HepG2 (cell line): ENCODE data around the gene RPL11. TPM values are rescaled to one million over a fixed set of nuclear protein-coding genes. Genes with fewer than 3 reads are reported as not detected.

ENCODE experiments used
- ARID4A ChIP-seq: sonication (generic); formaldehyde crosslinking; IDR thresholded peaks from 2 replicates; pipeline ENCODE4 v1.5.0; 2020; ENCODE audit warnings: mild to moderate bottlenecking, missing genetic modification reagents, borderline replicate concordance
- EZH2 ChIP-seq: conservative IDR thresholded peaks from 2 replicates; pipeline ENCODE4 v1.6.1; 2012; ENCODE audit warnings: mild to moderate bottlenecking, low read depth, low read length, moderate library complexity
- NCOA5 ChIP-seq: sonication (generic); formaldehyde crosslinking; IDR thresholded peaks from 2 replicates; pipeline ENCODE4 v1.4.0; 2020; ENCODE audit warnings: missing genetic modification reagents
- NPAS2 ChIP-seq: sonication (generic); formaldehyde crosslinking; IDR thresholded peaks from 2 replicates; pipeline ENCODE4 v1.8.0; 2022; ENCODE audit warnings: mild to moderate bottlenecking, missing genetic modification reagents, borderline replicate concordance
- PAXIP1 ChIP-seq: sonication (generic); formaldehyde crosslinking; conservative IDR thresholded peaks from 2 replicates; pipeline ENCODE4 v1.4.0; 2020; ENCODE audit warnings: mild to moderate bottlenecking, missing genetic modification reagents, moderate library complexity
- PRDM4 ChIP-seq: sonication (generic); formaldehyde crosslinking; IDR thresholded peaks from 2 replicates; pipeline ENCODE4 v1.9.0; 2021; ENCODE audit warnings: missing genetic modification reagents, borderline replicate concordance
- RERE ChIP-seq: IDR thresholded peaks from 2 replicates; pipeline ENCODE4 v1.6.1; 2016; ENCODE audit warnings: low read depth, missing genetic modification reagents, missing compliant biosample characterization
- RORA ChIP-seq: sonication (generic); formaldehyde crosslinking; IDR thresholded peaks from 2 replicates; pipeline ENCODE4 v1.5.0; 2020; ENCODE audit warnings: mild to moderate bottlenecking, missing genetic modification reagents, moderate library complexity
- ZFP36L1 ChIP-seq: sonication (generic); formaldehyde crosslinking; IDR thresholded peaks from 2 replicates; pipeline ENCODE4 v1.8.0; 2022; ENCODE audit warnings: mild to moderate bottlenecking, missing genetic modification reagents, moderate library complexity
- ZNF510 ChIP-seq: sonication (generic); formaldehyde crosslinking; IDR thresholded peaks from 2 replicates; pipeline ENCODE4 v1.4.0; 2020; ENCODE audit warnings: low read depth, mild to moderate bottlenecking, missing genetic modification reagents
- ZNF543 ChIP-seq: sonication (generic); formaldehyde crosslinking; IDR thresholded peaks from 2 replicates; pipeline ENCODE4 v1.4.0; 2020; ENCODE audit warnings: mild to moderate bottlenecking, missing genetic modification reagents
- ZNF780A ChIP-seq: sonication (generic); formaldehyde crosslinking; IDR thresholded peaks from 2 replicates; pipeline ENCODE4 v1.8.0; 2022; ENCODE audit warnings: mild to moderate bottlenecking, missing genetic modification reagents, moderate library complexity
- polyA plus RNA-seq, 8 experiments: library from polyadenylated mRNA; depleted of rRNA in 3 of 8; stranded (reverse) in 7 of 8; unstranded in 1 of 8; fragments of >200 nt; fragmentation: Illumina TruSeq in 4 of 8; extraction: Trizol in 4 of 8; gene quantifications; 2 replicates each; pipeline versions ENCODE4 v1.2.1 to v1.2.3, GENCODE V29; 2011 to 2016; ENCODE audit warnings: low read depth in 4 of 8, missing spikeins in 1 of 8, mixed read lengths in 1 of 8; ENCODE audit not compliant: insufficient read depth in 1 of 8
- total RNA-seq, 5 experiments: library from RNA; depleted of rRNA; stranded (reverse); fragments of >200 nt; fragmentation: Illumina TruSeq; extraction: Trizol; gene quantifications; 2 replicates each; pipeline ENCODE4 v1.2.3, GENCODE V29; 2016; ENCODE audit warnings: low read depth in 1 of 5

Gene RPL11
- total and polyA plus RNA-seq, 2 of the 13 experiments (the other 11 are each of a cell fraction or from before 2014, with no cell fraction given): 1,682 to 2,010 TPM

GRCh38 chr1:23673086-23673813, 18.4 kb upstream of the RPL11 start (continued):
- TF ChIP-seq PRDM4 (CRISPR knock-in tag): no peak
- peak; percentile 37; the same call in 1 of the 2 replicates for TF ChIP-seq ARID4A (CRISPR knock-in tag)
- TF ChIP-seq NPAS2 (CRISPR knock-in tag): no peak
- no peak for TF ChIP-seq ZNF510
- no peak for TF ChIP-seq RORA (CRISPR knock-in tag)
- no peak for TF ChIP-seq ZNF543 (CRISPR knock-in tag)
- TF ChIP-seq NCOA5: no peak
- TF ChIP-seq RERE (CRISPR knock-in tag): no peak
- no peak for TF ChIP-seq EZH2
- TF ChIP-seq PAXIP1 (CRISPR knock-in tag): no peak
- TF ChIP-seq ZFP36L1 (CRISPR knock-in tag): peak; percentile 52; the same call in 1 of the 2 replicates
- TF ChIP-seq ZNF780A (CRISPR knock-in tag): no peak
